Measurements from ENCODE around the gene NOS3.

NOS3 gene

DNA sequence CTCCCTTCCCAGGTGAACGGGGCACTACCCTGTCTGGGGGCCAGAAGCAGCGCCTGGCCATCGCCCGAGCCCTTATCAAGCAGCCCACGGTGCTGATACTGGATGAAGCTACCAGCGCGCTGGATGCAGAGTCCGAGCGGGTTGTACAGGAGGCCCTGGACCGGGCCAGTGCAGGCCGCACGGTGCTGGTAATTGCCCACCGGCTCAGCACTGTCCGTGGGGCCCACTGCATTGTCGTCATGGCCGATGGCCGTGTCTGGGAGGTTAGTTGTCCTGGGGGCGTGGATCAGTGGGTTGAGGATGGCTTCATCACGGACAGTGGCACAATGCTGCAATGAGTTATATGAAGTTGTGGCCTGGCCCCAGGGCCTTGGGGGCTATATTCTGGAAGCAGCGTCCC, 53.1 kb downstream of the NOS3 start:
- H3K9me3 ChIP-seq (ENCODE audit: control insufficient read depth, insufficient read depth, low read depth, low read length): no peaks in the 10 kb centered on the region
- peaks cover 0 to 36% of the 10 kb centered on the region in 2 experiments; a peak in 1 of 3 replicates for H3K36me3 ChIP-seq (ENCODE audit: control insufficient read depth in 2 of 2, insufficient read depth in 1 of 2, low read length in 2 of 2)
- CTCF ChIA-PET: no interaction called here
- H3K4me1 ChIP-seq (ENCODE audit: control insufficient read depth, insufficient read depth, low read length): peaks cover 4% of the 10 kb centered on the region
- TF ChIP-seq ZNF529 (tag by site-specific recombination; IDR thresholded peaks at IDR 0.05; ENCODE audit: insufficient replicate concordance): no peak
- TF ChIP-seq ZNF785 (tag by site-specific recombination; IDR thresholded peaks at IDR 0.05): no peak
- TF ChIP-seq, protein P1, sequence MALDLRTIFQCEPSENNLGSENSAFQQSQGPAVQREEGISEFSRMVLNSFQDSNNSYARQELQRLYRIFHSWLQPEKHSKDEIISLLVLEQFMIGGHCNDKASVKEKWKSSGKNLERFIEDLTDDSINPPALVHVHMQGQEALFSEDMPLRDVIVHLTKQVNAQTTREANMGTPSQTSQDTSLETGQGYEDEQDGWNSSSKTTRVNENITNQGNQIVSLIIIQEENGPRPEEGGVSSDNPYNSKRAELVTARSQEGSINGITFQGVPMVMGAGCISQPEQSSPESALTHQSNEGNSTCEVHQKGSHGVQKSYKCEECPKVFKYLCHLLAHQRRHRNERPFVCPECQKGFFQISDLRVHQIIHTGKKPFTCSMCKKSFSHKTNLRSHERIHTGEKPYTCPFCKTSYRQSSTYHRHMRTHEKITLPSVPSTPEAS (tag by site-specific recombination; IDR thresholded peaks at IDR 0.05): no peak
- TF ChIP-seq ZNF394 (tag by site-specific recombination; IDR thresholded peaks at IDR 0.05; ENCODE audit: borderline replicate concordance): no peak
- no peak for TF ChIP-seq ZBTB48 (tag by site-specific recombination; IDR thresholded peaks at IDR 0.05)
- POLR2A ChIA-PET: interaction anchor here (0.6 to 1.4 kb wide), 2 partner anchors 15 to 16 kb away, joined by 3 to 4 read pairs; partner anchors contain the start of gene ABCB8
- H3K27ac ChIP-seq (ENCODE audit: extremely low read depth, low read depth, low read length): no peak overlapping the region
- H3K4me3 ChIP-seq (ENCODE audit: low read depth, low read length): no peak overlapping the region

- no peak overlapping the region for H3K4me3 ChIP-seq (ENCODE audit: low read depth, low read length)
- POLR2A ChIA-PET: interaction anchor here (1.4 kb wide), 1 partner anchor 17 kb away, joined by 4 read pairs; the partner anchor contains the start of gene ABCB8
- peaks cover 0 to 36% of the 10 kb centered on the region in 2 experiments; a peak in 1 of 3 replicates for H3K36me3 ChIP-seq (ENCODE audit: control insufficient read depth in 2 of 2, insufficient read depth in 1 of 2, low read length in 2 of 2)
- H3K9me3 ChIP-seq (ENCODE audit: control insufficient read depth, insufficient read depth, low read depth, low read length): no peaks in the 10 kb centered on the region
- CTCF ChIA-PET: interaction anchor here (0.7 to 1.2 kb wide), 2 partner anchors 33 to 36 kb away, joined by 3 to 4 read pairs; partner anchors contain the start of gene FASTK
- H3K27ac ChIP-seq (ENCODE audit: extremely low read depth, low read depth, low read length): no peak overlapping the region
- peak; percentile 80 for TF ChIP-seq ZIC2 (tag by site-specific recombination; IDR thresholded peaks at IDR 0.05)
- no peak for TF ChIP-seq ZBTB1 (tag by site-specific recombination; IDR thresholded peaks at IDR 0.05)
- no peak for TF ChIP-seq HOXA7 (CRISPR knock-in tag; IDR thresholded peaks at IDR 0.05; ENCODE audit: borderline replicate concordance)
- no peak for TF ChIP-seq TCF7L2 (IDR thresholded peaks at IDR 0.05; ENCODE audit: borderline replicate concordance, low read depth, low read length)
- TF ChIP-seq AEBP2 (tag by site-specific recombination; IDR thresholded peaks at IDR 0.05; ENCODE audit: borderline replicate concordance): no peak
- no peak for TF ChIP-seq ZNF18 (tag by site-specific recombination; IDR thresholded peaks at IDR 0.05)
- TF ChIP-seq ZNF558 (tag by site-specific recombination; IDR thresholded peaks at IDR 0.05): no peak
- TF ChIP-seq ZNF121 (tag by site-specific recombination; IDR thresholded peaks at IDR 0.05): no peak
- TF ChIP-seq ZNF140 (tag by site-specific recombination; IDR thresholded peaks at IDR 0.05): no peak
- peak; percentile 51 for TF ChIP-seq GLIS1 (tag by site-specific recombination; IDR thresholded peaks at IDR 0.05)
- TF ChIP-seq, protein P2, sequence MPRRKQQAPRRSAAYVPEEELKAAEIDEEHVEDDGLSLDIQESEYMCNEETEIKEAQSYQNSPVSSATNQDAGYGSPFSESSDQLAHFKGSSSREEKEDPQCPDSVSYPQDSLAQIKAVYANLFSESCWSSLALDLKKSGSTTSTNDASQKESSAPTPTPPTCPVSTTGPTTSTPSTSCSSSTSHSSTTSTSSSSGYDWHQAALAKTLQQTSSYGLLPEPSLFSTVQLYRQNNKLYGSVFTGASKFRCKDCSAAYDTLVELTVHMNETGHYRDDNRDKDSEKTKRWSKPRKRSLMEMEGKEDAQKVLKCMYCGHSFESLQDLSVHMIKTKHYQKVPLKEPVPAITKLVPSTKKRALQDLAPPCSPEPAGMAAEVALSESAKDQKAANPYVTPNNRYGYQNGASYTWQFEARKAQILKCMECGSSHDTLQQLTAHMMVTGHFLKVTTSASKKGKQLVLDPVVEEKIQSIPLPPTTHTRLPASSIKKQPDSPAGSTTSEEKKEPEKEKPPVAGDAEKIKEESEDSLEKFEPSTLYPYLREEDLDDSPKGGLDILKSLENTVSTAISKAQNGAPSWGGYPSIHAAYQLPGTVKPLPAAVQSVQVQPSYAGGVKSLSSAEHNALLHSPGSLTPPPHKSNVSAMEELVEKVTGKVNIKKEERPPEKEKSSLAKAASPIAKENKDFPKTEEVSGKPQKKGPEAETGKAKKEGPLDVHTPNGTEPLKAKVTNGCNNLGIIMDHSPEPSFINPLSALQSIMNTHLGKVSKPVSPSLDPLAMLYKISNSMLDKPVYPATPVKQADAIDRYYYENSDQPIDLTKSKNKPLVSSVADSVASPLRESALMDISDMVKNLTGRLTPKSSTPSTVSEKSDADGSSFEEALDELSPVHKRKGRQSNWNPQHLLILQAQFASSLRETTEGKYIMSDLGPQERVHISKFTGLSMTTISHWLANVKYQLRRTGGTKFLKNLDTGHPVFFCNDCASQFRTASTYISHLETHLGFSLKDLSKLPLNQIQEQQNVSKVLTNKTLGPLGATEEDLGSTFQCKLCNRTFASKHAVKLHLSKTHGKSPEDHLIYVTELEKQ (tag by site-specific recombination; IDR thresholded peaks at IDR 0.05; ENCODE audit: borderline replicate concordance): no peak
- H3K4me1 ChIP-seq (ENCODE audit: control insufficient read depth, insufficient read depth, low read length): no peaks in the 10 kb centered on the region
Observed at GRCh38 chr7:151045262-151045661, 54.4 kb downstream of the NOS3 start.

All from HEK293 (cell line).